ENCODE measurements around the gene SLIT3.

GRCh38 chr5:168696611-168697010 lies 604.3 kb downstream of the SLIT3 start:
- TF ChIP-seq CTCF (IDR thresholded peaks at IDR 0.05; ENCODE audit: low read depth, low read length, poor library complexity, severe bottlenecking) (no peak), EZH2phosphoT487 (IDR thresholded peaks at IDR 0.05; ENCODE audit: borderline replicate concordance, low read length) (no peak)

All from DOHH2 (cell line).